ENCODE data around the gene ST6GALNAC4. TPM values are rescaled to one million over a fixed set of nuclear protein-coding genes. Genes with fewer than 3 reads are reported as not detected.

The ST6GALNAC4 gene
- total and polyA plus RNA-seq, 8 donors, result 3.7 to 33.6 (median 13.0) TPM

DNA sequence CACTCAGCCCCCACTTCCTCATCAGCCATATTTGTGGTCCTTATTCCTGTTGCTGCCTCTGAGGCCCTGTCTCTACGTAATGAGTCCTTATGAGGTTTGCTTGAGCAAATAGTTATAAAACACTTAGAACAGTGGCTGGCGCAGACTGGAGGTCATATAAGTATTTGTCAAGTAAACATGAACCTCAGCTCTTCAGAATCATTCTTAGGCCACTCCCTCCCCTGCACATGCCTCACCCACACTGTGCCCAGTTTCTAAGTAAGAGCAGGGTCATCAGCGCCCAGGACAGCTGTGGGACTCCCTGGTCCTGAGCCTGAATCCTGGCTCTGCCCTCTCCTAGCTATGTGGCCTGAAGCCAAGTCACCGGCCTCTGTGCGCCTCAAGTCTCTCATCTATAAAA lies 4.0 kb downstream of the ST6GALNAC4 start:
- intact Hi-C loops (cut with DNase I; ENCODE audit: low total_unique reads), result no loop called here
- Histone ChIP-seq H3K9me3 (no peaks in the 10 kb centered on the region), H3K27ac (peak overlapping the region in 3 of 5 donors; percentile 35 to 58 (median 40))

DNA sequence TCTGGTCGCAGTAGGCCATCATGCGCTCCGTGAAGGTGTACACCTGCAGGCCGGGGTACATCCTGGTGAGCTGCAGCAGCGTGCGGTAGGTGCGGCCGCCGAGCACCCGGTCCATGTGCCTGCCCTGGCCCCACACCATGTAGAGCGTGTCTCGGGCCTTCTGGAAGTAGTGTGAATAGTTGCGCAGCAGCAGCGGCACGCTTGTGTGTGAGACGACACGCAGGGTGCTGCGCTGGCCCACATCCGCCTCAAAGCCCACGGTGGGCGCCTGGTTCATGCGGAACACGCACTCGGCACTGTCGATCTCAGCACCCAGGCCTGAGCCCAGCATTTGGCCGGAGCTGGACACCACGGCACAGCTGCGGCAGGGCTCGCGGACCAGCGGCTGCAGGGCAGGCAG lies 4.5 kb downstream of the ST6GALNAC4 start:
- TF ChIP-seq EP300 (IDR thresholded peaks at IDR 0.05) (no peak), POLR2AphosphoS5 (IDR thresholded peaks at IDR 0.05) (no peak), POLR2A (IDR thresholded peaks at IDR 0.05) (no peak)
- TF ChIP-seq, protein P1, sequence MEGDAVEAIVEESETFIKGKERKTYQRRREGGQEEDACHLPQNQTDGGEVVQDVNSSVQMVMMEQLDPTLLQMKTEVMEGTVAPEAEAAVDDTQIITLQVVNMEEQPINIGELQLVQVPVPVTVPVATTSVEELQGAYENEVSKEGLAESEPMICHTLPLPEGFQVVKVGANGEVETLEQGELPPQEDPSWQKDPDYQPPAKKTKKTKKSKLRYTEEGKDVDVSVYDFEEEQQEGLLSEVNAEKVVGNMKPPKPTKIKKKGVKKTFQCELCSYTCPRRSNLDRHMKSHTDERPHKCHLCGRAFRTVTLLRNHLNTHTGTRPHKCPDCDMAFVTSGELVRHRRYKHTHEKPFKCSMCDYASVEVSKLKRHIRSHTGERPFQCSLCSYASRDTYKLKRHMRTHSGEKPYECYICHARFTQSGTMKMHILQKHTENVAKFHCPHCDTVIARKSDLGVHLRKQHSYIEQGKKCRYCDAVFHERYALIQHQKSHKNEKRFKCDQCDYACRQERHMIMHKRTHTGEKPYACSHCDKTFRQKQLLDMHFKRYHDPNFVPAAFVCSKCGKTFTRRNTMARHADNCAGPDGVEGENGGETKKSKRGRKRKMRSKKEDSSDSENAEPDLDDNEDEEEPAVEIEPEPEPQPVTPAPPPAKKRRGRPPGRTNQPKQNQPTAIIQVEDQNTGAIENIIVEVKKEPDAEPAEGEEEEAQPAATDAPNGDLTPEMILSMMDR (IDR thresholded peaks at IDR 0.05), result no peak
- Histone ChIP-seq H3K4me1 (peaks cover 29 to 54% (median 46%) of the 10 kb centered on the region in 4 donors), H3K36me3 (peaks cover 18 to 64% (median 62%) of the 10 kb centered on the region in 4 donors), H3K4me3 (no peak overlapping the region), H3K27ac (peak overlapping the region in 3 of 5 donors; percentile 35 to 58 (median 40)), H3K9me3 (no peaks in the 10 kb centered on the region), H3K27me3 (no peaks in the 10 kb centered on the region)
- no peak for DNase-seq
- 92 to 97% (median 96%) methylated on average over 16 to 31 of the region's 31 CpGs for WGBS, 5 donors
- intact Hi-C loops (cut with DNase I; ENCODE audit: low total_unique reads), result no loop called here

More for the DNA sequence above, 4.0 kb downstream of the ST6GALNAC4 start:
- TF ChIP-seq EP300 (IDR thresholded peaks at IDR 0.05), result no peak
- peak in 1 of 3 donors; percentile 43 for TF ChIP-seq POLR2AphosphoS5 (IDR thresholded peaks at IDR 0.05)
- TF ChIP-seq, protein P1 (IDR thresholded peaks at IDR 0.05), result no peak
- TF ChIP-seq POLR2A (IDR thresholded peaks at IDR 0.05), result no peak
- no peak overlapping the region for H3K4me3 ChIP-seq
- no peaks in the 10 kb centered on the region for H3K27me3 ChIP-seq
- H3K36me3 ChIP-seq, result peaks cover 17 to 63% (median 58%) of the 10 kb centered on the region in 4 donors
- peaks cover 35 to 59% (median 51%) of the 10 kb centered on the region in 4 donors for H3K4me1 ChIP-seq
- DNase-seq, result peak; percentile 67 to 87
- 35 to 57% (median 46%) methylated on average over 4 to 5 of the region's 5 CpGs for WGBS, 5 donors

- peak in 1 of 2 donors; percentile 52 for DNase-seq
- TF ChIP-seq EP300 (IDR thresholded peaks at IDR 0.05) (no peak), POLR2A (IDR thresholded peaks at IDR 0.05) (no peak), POLR2AphosphoS5 (IDR thresholded peaks at IDR 0.05) (no peak)
- TF ChIP-seq, protein P1 (IDR thresholded peaks at IDR 0.05), result no peak
- no peaks in the 10 kb centered on the region for H3K27me3 ChIP-seq
- 62 to 73% (median 68%) methylated on average over 6 of the region's 6 CpGs for WGBS, 5 donors
- no peaks in the 10 kb centered on the region for H3K9me3 ChIP-seq
- intact Hi-C loops (cut with DNase I; ENCODE audit: low total_unique reads), result no loop called here
- H3K4me3 ChIP-seq, result no peak overlapping the region
- peak overlapping the region in 1 of 5 donors; percentile 58 for H3K27ac ChIP-seq
- H3K36me3 ChIP-seq, result peaks cover 18 to 64% (median 62%) of the 10 kb centered on the region in 4 donors
- H3K4me1 ChIP-seq, result peaks cover 26 to 57% (median 47%) of the 10 kb centered on the region in 4 donors
Observed at GRCh38 chr9:127910613-127911205, 6.1 kb downstream of the ST6GALNAC4 start.

DNA sequence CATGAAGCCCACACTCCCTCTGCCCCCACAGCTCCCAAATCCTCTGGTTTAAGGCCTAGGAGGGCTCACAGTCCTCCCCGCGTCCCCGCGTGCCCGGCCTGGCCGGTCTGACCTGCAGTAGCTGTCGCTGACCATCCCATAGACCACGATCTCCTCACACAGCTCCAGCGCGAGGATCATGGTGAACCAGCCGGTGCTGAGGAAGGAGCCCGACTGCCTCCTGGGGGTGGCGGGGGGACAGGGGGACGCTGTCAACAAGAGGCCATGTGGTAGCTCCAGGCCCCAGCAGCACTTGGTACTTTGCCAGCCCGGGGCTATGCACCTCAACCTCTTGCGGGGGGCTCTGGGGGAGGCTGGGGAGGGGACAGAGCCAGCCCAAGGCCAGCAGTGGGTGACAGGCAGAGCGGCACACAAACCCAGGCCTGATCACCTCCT lies 7.0 kb downstream of the ST6GALNAC4 start:
- peaks cover 18 to 64% (median 62%) of the 10 kb centered on the region in 4 donors for H3K36me3 ChIP-seq
- peaks cover 24 to 57% (median 47%) of the 10 kb centered on the region in 4 donors for H3K4me1 ChIP-seq
- intact Hi-C loops (cut with DNase I; ENCODE audit: low total_unique reads), result no loop called here
- no peaks in the 10 kb centered on the region for H3K27me3 ChIP-seq
- no peak overlapping the region for H3K27ac ChIP-seq
- TF ChIP-seq POLR2AphosphoS5 (IDR thresholded peaks at IDR 0.05) (no peak), EP300 (IDR thresholded peaks at IDR 0.05) (no peak), POLR2A (IDR thresholded peaks at IDR 0.05) (no peak)
- TF ChIP-seq, protein P1 (IDR thresholded peaks at IDR 0.05), result no peak
- no peak for DNase-seq
- H3K4me3 ChIP-seq, result no peak overlapping the region
- H3K9me3 ChIP-seq, result no peaks in the 10 kb centered on the region
- WGBS, 5 donors, result 90 to 92% (median 90%) methylated on average over 12 to 17 of the region's 17 CpGs

Measured in stomach (tissue), 9 donors.